Measurements from ENCODE around the gene CEP350. TPM values are rescaled to one million over a fixed set of nuclear protein-coding genes. Genes with fewer than 3 reads are reported as not detected.

CEP350 gene
- polyA plus RNA-seq, 1 donor (not counting 4 experiments of a cell fraction or from before 2014, with no cell fraction given): 12.0 TPM

GRCh38 chr1:180143359-180143758 lies 188.7 kb downstream of the CEP350 start:
- Histone ChIP-seq H4K20me1 (ENCODE audit: control insufficient read depth, extremely low read depth, insufficient read depth, low read length) (no peaks in the 10 kb centered on the region), H2AFZ (ENCODE audit: control insufficient read depth, low read length) (no peak overlapping the region), H3K9ac (ENCODE audit: control insufficient read depth, extremely low read depth, insufficient read depth, low read length) (no peak overlapping the region), H3K27ac (ENCODE audit: control insufficient read depth, insufficient read depth, low read length) (no peak overlapping the region), H3K4me1 (ENCODE audit: control insufficient read depth, extremely low read depth, insufficient read depth, low read length) (peaks cover 7% of the 10 kb centered on the region), H3K79me2 (ENCODE audit: control insufficient read depth, insufficient read depth, low read length) (no peaks in the 10 kb centered on the region), H3K27me3 (ENCODE audit: control insufficient read depth, extremely low read depth, insufficient read depth, low read length) (no peaks in the 10 kb centered on the region), H3K4me3 (ENCODE audit: control insufficient read depth in 2 of 3, extremely low read depth in 1 of 3, insufficient read depth in 2 of 3, low read depth in 1 of 3, low read length in 3 of 3) (no peak overlapping the region), H3K9me3 (ENCODE audit: control insufficient read depth, low read depth, low read length) (no peaks in the 10 kb centered on the region), H3K9me1 (ENCODE audit: control insufficient read depth, extremely low read depth, insufficient read depth, low read length) (no peaks in the 10 kb centered on the region), H3K4me2 (ENCODE audit: control insufficient read depth, extremely low read depth, insufficient read depth, low read depth, low read length) (peak overlapping the region; percentile 12), H3K36me3 (ENCODE audit: control insufficient read depth in 2 of 2, extremely low read depth in 1 of 2, insufficient read depth in 2 of 2, low read length in 2 of 2) (no peaks in the 10 kb centered on the region)
- FAIRE-seq (peak; percentile 39), DNase-seq (ENCODE audit: low read depth, low spot score) (no peak)
- TF ChIP-seq EZH2 (IDR thresholded peaks at IDR 0.05; ENCODE audit: low read length): no peak
- TF ChIP-seq, protein P1, sequence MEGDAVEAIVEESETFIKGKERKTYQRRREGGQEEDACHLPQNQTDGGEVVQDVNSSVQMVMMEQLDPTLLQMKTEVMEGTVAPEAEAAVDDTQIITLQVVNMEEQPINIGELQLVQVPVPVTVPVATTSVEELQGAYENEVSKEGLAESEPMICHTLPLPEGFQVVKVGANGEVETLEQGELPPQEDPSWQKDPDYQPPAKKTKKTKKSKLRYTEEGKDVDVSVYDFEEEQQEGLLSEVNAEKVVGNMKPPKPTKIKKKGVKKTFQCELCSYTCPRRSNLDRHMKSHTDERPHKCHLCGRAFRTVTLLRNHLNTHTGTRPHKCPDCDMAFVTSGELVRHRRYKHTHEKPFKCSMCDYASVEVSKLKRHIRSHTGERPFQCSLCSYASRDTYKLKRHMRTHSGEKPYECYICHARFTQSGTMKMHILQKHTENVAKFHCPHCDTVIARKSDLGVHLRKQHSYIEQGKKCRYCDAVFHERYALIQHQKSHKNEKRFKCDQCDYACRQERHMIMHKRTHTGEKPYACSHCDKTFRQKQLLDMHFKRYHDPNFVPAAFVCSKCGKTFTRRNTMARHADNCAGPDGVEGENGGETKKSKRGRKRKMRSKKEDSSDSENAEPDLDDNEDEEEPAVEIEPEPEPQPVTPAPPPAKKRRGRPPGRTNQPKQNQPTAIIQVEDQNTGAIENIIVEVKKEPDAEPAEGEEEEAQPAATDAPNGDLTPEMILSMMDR (optimal IDR thresholded peaks at IDR 0.05 in 1 of 3, IDR thresholded peaks at IDR 0.05 in 1 of 3, conservative IDR thresholded peaks at IDR 0.05 in 1 of 3; ENCODE audit: extremely low read depth in 1 of 3, insufficient read depth in 2 of 3, low read length in 3 of 3): no peak
- dilution Hi-C loops (cut with MboI; ENCODE audit: extremely low pct_ligation_motif_present, low sequenced_read_pairs): no loop called here

DNA sequence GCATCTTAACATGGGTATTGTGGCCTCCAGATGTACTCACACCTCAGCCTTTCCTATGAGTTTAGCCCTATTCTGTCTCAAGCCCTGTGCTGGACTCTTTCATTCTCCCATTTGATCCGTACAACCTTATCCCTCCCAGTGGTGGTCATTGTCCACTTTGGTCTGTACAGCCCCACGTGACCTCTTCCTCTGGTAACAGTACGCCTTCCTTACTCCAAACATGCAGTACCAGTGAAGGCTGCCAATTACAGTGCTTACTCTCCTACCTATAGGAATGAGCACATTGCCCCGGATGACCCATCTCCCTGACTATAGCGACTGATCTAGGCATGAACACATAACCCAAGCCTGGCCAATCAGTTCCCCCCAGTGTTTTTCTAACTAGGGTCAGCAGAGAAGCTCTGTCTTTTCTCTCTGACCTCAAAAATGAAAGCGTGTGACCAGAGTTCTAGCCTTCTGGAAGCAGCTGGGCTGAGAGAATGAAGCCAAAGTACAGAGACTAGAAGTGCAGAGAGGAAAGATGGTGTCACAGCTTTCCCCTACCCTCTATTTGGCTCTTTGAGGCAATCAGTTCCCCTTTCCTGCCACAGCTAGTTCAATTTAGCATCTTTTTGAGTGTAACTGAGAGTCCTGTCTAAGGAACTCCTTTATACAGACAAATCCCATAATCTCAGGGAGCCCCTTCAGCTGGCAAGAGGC lies 190.2 kb downstream of the CEP350 start:
- H3K79me2 ChIP-seq (ENCODE audit: control insufficient read depth, insufficient read depth, low read length): no peaks in the 10 kb centered on the region
- H3K27me3 ChIP-seq (ENCODE audit: control insufficient read depth, extremely low read depth, insufficient read depth, low read length): no peaks in the 10 kb centered on the region
- no peak overlapping the region for H3K4me3 ChIP-seq (ENCODE audit: control insufficient read depth in 2 of 3, extremely low read depth in 1 of 3, insufficient read depth in 2 of 3, low read depth in 1 of 3, low read length in 3 of 3)
- no peaks in the 10 kb centered on the region for H3K9me3 ChIP-seq (ENCODE audit: control insufficient read depth, low read depth, low read length)
- peaks cover 7% of the 10 kb centered on the region for H3K4me1 ChIP-seq (ENCODE audit: control insufficient read depth, extremely low read depth, insufficient read depth, low read length)
- H3K36me3 ChIP-seq (ENCODE audit: control insufficient read depth in 2 of 2, extremely low read depth in 1 of 2, insufficient read depth in 2 of 2, low read length in 2 of 2): no peaks in the 10 kb centered on the region
- H4K20me1 ChIP-seq (ENCODE audit: control insufficient read depth, extremely low read depth, insufficient read depth, low read length): no peaks in the 10 kb centered on the region
- no peak overlapping the region for H3K9ac ChIP-seq (ENCODE audit: control insufficient read depth, extremely low read depth, insufficient read depth, low read length)
- peak overlapping the region; percentile 42 for H2AFZ ChIP-seq (ENCODE audit: control insufficient read depth, low read length)
- dilution Hi-C loops (cut with MboI; ENCODE audit: extremely low pct_ligation_motif_present, low sequenced_read_pairs): no loop called here
- no peak for FAIRE-seq
- H3K9me1 ChIP-seq (ENCODE audit: control insufficient read depth, extremely low read depth, insufficient read depth, low read length): no peaks in the 10 kb centered on the region
- H3K4me2 ChIP-seq (ENCODE audit: control insufficient read depth, extremely low read depth, insufficient read depth, low read depth, low read length): no peak overlapping the region
- H3K27ac ChIP-seq (ENCODE audit: control insufficient read depth, insufficient read depth, low read length): no peak overlapping the region
- DNase-seq (ENCODE audit: low read depth, low spot score): no peak
- TF ChIP-seq, protein P1 (optimal IDR thresholded peaks at IDR 0.05 in 1 of 3, IDR thresholded peaks at IDR 0.05 in 1 of 3, conservative IDR thresholded peaks at IDR 0.05 in 1 of 3; ENCODE audit: extremely low read depth in 1 of 3, insufficient read depth in 2 of 3, low read length in 3 of 3): no peak
- TF ChIP-seq EZH2 (IDR thresholded peaks at IDR 0.05; ENCODE audit: low read length): no peak

Measured in keratinocyte (primary cell).